Measurements from ENCODE around the gene ENO1. TPM values are rescaled to one million over a fixed set of nuclear protein-coding genes. Genes with fewer than 3 reads are reported as not detected.

The ENO1 gene
- total and polyA plus RNA-seq, 2 experiments from 2014 or later = 910 to 1,831 TPM

DNA sequence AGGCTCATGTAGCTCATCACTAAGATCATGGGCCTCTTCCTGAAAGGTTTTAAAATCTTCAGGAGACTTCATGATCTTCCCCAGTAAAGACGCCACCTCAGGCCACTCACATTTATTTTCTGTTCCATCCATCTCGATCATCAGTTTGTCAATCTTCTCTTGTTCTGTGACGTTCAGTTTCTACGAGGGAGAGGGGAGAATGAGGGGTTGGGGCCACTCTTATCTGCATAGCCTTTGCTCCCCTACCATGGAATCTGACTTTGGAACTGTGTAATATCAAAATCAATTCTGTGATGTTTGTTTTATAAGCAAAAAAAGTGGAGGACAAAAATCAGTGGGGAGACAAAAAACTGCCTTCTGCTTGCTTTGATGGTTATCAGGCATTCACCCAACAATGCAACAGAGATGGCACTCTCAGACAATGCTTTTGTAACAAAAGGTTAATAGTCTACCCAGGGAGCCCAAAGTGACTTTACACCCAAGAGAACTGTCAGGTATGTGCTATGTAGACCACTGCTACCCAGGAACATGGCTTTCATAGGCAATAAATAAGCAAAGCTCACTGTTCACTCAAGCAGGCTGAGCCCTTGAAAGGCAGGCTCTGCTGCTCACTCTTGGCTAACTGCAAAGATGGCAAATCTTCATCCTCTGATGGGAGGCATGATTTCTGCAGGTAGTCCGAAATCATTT is 10.5 kb downstream of the ENO1 start:
- no peaks in the 10 kb centered on the region for H3K9me3 Mint-ChIP-seq
- Histone ChIP-seq H3K79me2 (replicated peaks; ENCODE audit: insufficient read depth) (peaks cover 55% of the 10 kb centered on the region), H3F3A (replicated peaks; ENCODE audit: low read depth) (peaks cover 92% of the 10 kb centered on the region), H3K27me3 (ENCODE audit: insufficient read depth) (no peaks in the 10 kb centered on the region), H3K36me3 (ENCODE audit: insufficient read depth) (peaks cover 97% of the 10 kb centered on the region), H4K20me1 (replicated peaks; ENCODE audit: insufficient read depth) (peaks cover 67% of the 10 kb centered on the region), H3K4me3 (no peak overlapping the region), H3K9me2 (ENCODE audit: insufficient read depth) (no peaks in the 10 kb centered on the region), H3K27ac (ENCODE audit: low read depth) (peak overlapping the region; percentile 80), H3K4me2 (no peak overlapping the region), H2AFZ (no peak overlapping the region), H3K4me1 (ENCODE audit: insufficient read depth) (peaks cover 16% of the 10 kb centered on the region)
- peaks cover 59% of the 10 kb centered on the region for H3K4me1 Mint-ChIP-seq
- H3K36me3 Mint-ChIP-seq (ENCODE audit: low read depth) = peaks cover 98% of the 10 kb centered on the region
- DNase-seq (ENCODE audit: low spot score) = no peak
- no peak for ATAC-seq
- peak overlapping the region; percentile 36; the same call in 1 of the 2 replicates for H3K27ac Mint-ChIP-seq
- H3K27me3 Mint-ChIP-seq (ENCODE audit: insufficient read depth, low read depth, poor library complexity) = peaks cover 36% of the 10 kb centered on the region
- no peak overlapping the region; the same call in 2 of the 3 replicates for H3K4me3 Mint-ChIP-seq
- TF ChIP-seq ZNF331 (CRISPR knock-in tag; IDR thresholded peaks at IDR 0.05; ENCODE audit: low read depth) (no peak), ZNF114 (CRISPR knock-in tag; IDR thresholded peaks at IDR 0.05) (no peak), CREB1 (CRISPR knock-in tag; IDR thresholded peaks at IDR 0.05; ENCODE audit: low read depth) (no peak), STAT1 (IDR thresholded peaks at IDR 0.05; ENCODE audit: unreplicated experiment) (no peak), NANOG (IDR thresholded peaks at IDR 0.05; ENCODE audit: borderline replicate concordance) (no peak), EZH2 (IDR thresholded peaks at IDR 0.05; ENCODE audit: low read depth, unreplicated experiment) (no peak)
- TF ChIP-seq, protein P1, sequence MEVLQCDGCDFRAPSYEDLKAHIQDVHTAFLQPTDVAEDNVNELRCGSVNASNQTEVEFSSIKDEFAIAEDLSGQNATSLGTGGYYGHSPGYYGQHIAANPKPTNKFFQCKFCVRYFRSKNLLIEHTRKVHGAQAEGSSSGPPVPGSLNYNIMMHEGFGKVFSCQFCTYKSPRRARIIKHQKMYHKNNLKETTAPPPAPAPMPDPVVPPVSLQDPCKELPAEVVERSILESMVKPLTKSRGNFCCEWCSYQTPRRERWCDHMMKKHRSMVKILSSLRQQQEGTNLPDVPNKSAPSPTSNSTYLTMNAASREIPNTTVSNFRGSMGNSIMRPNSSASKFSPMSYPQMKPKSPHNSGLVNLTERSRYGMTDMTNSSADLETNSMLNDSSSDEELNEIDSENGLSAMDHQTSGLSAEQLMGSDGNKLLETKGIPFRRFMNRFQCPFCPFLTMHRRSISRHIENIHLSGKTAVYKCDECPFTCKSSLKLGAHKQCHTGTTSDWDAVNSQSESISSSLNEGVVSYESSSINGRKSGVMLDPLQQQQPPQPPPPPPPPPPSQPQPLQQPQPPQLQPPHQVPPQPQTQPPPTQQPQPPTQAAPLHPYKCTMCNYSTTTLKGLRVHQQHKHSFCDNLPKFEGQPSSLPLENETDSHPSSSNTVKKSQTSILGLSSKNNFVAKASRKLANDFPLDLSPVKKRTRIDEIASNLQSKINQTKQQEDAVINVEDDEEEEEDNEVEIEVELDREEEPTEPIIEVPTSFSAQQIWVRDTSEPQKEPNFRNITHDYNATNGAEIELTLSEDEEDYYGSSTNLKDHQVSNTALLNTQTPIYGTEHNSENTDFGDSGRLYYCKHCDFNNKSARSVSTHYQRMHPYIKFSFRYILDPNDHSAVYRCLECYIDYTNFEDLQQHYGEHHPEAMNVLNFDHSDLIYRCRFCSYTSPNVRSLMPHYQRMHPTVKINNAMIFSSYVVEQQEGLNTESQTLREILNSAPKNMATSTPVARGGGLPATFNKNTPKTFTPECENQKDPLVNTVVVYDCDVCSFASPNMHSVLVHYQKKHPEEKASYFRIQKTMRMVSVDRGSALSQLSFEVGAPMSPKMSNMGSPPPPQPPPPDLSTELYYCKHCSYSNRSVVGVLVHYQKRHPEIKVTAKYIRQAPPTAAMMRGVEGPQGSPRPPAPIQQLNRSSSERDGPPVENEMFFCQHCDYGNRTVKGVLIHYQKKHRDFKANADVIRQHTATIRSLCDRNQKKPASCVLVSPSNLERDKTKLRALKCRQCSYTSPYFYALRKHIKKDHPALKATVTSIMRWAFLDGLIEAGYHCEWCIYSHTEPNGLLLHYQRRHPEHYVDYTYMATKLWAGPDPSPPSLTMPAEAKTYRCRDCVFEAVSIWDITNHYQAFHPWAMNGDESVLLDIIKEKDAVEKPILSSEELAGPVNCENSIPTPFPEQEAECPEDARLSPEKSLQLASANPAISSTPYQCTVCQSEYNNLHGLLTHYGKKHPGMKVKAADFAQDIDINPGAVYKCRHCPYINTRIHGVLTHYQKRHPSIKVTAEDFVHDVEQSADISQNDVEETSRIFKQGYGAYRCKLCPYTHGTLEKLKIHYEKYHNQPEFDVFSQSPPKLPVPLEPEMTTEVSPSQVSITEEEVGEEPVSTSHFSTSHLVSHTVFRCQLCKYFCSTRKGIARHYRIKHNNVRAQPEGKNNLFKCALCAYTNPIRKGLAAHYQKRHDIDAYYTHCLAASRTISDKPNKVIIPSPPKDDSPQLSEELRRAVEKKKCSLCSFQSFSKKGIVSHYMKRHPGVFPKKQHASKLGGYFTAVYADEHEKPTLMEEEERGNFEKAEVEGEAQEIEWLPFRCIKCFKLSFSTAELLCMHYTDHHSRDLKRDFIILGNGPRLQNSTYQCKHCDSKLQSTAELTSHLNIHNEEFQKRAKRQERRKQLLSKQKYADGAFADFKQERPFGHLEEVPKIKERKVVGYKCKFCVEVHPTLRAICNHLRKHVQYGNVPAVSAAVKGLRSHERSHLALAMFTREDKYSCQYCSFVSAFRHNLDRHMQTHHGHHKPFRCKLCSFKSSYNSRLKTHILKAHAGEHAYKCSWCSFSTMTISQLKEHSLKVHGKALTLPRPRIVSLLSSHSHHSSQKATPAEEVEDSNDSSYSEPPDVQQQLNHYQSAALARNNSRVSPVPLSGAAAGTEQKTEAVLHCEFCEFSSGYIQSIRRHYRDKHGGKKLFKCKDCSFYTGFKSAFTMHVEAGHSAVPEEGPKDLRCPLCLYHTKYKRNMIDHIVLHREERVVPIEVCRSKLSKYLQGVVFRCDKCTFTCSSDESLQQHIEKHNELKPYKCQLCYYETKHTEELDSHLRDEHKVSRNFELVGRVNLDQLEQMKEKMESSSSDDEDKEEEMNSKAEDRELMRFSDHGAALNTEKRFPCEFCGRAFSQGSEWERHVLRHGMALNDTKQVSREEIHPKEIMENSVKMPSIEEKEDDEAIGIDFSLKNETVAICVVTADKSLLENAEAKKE (CRISPR knock-in tag; IDR thresholded peaks at IDR 0.05) = no peak
- TF ChIP-seq, protein P2, sequence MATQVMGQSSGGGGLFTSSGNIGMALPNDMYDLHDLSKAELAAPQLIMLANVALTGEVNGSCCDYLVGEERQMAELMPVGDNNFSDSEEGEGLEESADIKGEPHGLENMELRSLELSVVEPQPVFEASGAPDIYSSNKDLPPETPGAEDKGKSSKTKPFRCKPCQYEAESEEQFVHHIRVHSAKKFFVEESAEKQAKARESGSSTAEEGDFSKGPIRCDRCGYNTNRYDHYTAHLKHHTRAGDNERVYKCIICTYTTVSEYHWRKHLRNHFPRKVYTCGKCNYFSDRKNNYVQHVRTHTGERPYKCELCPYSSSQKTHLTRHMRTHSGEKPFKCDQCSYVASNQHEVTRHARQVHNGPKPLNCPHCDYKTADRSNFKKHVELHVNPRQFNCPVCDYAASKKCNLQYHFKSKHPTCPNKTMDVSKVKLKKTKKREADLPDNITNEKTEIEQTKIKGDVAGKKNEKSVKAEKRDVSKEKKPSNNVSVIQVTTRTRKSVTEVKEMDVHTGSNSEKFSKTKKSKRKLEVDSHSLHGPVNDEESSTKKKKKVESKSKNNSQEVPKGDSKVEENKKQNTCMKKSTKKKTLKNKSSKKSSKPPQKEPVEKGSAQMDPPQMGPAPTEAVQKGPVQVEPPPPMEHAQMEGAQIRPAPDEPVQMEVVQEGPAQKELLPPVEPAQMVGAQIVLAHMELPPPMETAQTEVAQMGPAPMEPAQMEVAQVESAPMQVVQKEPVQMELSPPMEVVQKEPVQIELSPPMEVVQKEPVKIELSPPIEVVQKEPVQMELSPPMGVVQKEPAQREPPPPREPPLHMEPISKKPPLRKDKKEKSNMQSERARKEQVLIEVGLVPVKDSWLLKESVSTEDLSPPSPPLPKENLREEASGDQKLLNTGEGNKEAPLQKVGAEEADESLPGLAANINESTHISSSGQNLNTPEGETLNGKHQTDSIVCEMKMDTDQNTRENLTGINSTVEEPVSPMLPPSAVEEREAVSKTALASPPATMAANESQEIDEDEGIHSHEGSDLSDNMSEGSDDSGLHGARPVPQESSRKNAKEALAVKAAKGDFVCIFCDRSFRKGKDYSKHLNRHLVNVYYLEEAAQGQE (IDR thresholded peaks at IDR 0.05; ENCODE audit: unreplicated experiment) = no peak
